GM18870 (cell line): ENCODE results near the gene MASP2.
"Not testable (repeated sequence)": the region's sequence is repeated elsewhere in the genome, so short reads cannot be mapped to it uniquely, and the experiment has no call there.

Experiments used
- ATAC-seq: cut with Tn5 transposase; IDR thresholded peaks from one replicate; pipeline ENCODE4 v1.9.1; 2021; ENCODE audit warnings: moderate library complexity; ENCODE audit not compliant: unreplicated experiment

Gene MASP2

DNA sequence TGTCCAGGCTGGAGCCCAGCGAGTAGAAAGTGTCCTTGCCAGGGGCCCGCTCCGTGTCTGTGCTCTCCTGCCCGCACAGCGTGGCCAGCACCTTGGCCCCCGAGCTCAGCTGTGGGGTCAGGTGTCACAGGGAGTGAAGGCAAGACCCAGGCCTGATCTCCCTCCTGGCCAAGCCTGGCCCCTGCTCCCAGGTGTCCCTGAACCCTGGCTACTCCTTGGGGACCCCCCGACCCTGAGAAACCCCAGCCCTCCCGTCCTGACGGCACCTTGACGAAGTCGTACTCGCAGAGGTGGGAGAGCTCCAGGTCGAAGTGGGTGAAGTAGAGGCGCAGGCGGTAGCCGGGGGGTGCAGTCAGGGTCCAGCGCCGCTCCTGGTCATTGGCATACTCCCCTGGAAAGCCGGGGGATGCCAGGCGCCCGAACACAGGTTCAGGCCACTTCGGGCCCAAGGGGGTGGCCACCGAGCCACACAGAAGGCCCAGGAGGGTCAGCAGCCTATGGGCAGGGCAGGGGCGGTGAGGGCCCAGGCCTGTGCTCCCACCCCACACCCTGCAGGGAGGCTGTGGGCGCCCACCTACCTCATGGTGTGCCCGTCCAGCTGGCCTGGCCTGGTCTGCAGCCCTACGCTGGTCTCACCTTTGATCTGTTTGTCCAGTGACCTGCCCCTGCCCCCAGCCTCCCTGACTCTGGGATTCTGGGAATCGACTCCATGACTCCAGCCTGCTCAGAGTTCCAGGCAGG, at the start of gene MASP2:
Gene MASP2 (minus strand): TSS at position 615 of the 741 bp plus-strand sequence. CDS start 32 bp downstream, at position 583.
- ATAC-seq = no peak

DNA sequence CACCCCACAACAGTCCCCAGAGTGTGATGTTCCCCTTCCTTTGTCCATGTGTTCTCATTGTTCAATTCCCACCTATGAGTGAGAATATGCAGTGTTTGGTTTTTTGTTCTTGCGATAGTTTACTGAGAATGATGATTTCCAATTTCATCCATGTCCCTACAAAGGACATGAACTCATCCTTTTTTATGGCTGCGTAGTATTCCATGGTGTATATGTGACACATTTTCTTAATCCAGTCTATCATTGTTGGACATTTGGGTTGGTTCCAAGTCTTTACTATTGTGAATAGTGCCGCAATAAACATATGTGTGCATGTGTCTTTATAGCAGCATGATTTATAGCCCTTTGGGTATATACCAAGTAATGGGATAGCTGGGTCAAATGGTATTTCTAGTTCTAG, 36.7 kb upstream of the MASP2 start:
- not testable (repeated sequence) for ATAC-seq

DNA sequence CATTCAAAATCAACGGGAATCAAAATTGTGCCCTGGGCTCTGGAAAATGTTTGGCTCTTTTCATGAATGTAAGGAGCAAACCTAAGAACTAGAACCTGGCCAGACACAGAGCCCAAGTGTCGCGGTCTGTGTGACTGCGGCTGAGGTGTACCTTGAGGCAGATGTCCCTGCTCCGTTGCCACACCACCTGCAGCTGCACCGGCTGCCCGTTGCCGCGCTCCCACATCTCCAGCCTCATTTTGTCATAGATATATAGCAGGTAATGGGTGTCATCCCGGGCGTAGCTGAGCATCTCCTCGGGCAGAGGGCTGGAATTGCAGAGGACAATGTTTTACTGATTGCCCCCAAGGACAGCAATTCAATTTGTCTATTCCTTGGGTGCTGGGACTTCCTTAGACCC, 33.9 kb upstream of the MASP2 start:
- ATAC-seq = no peak

DNA sequence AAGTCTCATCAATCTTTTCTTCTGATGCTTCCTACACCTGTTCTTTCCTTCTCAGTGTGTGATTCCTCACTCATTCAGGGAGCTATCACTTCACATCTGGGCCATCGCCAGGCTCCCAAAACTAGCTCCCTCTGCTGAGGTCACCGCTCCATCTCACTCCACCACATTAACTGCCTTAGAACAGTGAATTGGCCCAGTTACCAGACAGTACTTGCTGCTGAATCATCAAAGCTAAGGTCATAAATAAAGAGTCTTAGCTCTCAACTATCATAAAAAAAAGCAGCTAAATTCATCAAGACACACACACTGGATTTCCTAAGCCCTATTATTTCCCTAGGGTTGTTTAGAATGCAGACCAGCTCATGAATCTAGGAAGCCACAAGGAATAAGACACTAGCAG, 31.6 kb upstream of the MASP2 start:
- no peak for ATAC-seq

DNA sequence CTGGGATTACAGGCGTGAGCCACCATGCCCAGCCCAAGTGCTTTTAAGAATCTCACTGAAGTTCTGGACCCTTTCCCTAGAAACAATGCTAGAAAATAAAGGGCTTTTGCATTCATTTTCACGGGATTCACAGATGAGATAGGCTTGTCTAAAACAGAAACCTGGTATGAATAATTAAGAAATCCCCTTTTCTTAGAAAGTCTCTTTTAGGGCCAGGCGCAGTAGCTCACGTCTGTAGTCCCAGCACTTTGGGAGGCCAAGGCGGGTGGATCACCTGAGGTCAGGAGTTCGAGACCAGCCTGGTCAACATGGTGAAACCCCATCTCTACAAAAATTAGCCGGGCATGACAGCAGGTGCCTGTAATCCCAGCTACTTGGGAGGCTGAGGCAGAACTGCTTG, 26.4 kb upstream of the MASP2 start:
- not testable (repeated sequence) for ATAC-seq

DNA sequence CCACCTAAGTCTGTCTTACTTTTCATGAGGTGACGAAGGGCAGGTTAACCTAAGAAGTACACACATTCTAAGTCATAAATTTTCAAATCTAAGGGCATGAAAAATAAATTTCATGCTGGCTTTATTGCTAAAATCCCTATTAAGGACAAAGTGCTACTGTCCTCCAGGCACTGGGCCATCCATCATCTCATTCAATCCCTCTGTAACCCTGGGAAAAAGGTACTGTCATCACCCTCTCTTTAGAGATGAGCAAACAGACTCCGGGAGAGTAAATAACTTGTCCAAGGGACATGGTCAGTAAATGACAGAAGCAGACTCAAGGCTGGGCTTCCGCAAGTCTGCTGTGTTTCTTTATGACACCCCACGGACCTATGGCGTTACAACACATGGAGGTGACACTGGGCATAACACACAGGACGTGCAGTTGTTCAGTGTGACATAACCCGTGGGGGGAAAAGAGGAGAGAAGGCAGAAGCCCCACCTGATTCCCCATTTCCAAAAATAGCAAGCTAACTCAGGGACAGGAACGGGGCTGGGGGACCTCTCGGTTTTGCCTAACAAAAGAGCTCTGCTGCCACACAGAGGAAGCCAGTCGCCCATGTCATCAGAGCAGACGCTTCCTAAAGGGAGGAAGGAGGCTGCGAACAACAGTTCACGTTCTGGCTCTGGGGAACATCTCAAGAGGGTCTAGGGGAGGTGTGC, 25.3 kb upstream of the MASP2 start:
- ATAC-seq = no peak

DNA sequence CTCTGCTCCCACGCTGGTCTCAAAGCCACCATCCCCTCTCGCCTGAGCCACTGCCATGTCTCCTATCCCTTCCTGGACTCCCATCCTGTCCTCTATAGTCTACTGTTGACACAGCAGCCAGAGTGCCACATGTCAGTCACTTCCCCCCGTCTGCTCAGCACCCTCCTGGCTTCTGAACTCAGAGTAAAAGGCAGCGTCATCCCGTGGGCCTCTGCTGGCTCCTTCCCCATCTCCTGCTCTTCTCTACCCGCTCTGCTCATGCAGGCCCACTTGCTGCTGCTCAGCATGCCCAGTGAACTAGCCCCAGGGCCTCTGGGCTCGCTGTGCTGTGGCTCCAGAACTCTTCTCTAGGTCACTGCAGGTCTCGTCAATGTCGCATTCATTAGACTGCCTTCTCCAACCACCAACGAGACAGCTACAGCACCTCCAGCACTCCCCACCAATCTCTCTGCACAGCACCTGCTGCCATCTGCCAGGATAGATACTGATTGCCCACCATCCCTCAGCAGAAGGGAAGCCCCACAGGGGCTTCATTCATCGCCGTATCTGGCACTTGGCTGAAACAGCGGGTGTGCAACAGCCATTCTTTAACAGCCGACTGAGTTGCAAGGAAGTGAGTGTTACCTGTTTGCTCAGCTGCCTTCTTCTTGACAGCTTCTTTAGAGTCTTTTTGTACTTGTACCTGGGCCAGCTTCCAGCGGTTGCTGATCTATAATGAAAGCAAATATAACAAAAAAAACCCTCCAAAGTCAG, 24.6 kb upstream of the MASP2 start:
- ATAC-seq = no peak

DNA sequence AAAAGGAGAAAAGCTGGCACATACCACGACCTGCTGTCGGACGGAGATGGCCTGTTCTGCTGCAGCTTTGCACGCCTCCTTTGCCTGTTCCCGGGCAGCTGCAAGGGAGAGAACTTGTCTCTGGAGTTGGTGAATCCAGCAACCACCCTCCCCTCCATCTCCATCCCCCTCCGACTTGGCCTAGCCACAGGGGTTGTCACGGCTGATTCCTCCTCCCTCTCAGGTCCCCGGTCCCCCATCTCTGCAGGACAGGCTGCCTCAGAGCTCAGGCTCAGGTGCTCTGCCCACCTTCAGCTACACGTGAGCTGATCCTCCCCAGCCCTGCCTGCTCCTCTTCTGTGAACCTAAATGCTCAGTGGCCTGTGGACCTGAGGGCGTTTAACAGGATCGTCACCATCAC, 23.8 kb upstream of the MASP2 start:
- no peak for ATAC-seq

DNA sequence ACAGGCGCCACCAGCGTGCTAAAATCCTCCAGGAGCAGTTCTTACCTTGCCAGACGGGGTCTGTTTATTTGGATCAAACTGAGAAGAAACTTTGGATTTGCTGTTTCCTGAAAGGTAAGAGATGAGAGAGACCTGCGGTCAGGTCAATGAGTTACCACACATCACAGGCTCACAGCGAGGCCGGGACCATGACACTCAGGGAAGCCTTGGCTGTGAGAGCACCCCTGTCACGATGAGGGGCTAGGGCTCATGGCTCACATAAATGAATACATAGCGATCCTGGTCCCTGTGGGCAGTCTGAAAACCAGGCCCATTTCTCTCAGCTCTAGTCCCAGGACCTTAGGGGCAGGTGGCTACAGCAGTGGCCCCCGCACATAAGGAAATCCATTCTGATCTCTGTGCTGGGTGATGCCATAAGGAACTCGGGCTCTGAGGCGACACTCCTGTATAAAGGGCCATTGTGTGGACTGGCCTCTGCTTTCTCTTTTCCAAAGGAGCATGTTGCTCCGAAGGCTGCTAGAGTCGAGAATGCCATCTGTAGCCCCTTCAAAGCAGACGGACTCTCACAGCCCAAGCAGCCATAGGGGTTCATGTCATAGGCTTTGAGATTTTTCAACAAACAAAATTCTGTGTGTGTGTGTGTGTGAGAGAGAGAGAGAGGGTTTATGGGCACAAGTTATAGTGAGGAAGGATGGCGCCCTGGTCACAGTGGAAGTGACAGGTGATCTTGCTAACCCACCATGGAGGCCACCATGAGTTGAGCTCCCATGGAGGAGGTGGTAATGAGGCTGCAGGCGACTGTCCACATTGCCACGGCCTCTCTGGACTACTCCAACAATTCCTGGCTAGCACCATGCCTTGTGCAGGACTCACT, 21.8 kb upstream of the MASP2 start:
- no peak for ATAC-seq

DNA sequence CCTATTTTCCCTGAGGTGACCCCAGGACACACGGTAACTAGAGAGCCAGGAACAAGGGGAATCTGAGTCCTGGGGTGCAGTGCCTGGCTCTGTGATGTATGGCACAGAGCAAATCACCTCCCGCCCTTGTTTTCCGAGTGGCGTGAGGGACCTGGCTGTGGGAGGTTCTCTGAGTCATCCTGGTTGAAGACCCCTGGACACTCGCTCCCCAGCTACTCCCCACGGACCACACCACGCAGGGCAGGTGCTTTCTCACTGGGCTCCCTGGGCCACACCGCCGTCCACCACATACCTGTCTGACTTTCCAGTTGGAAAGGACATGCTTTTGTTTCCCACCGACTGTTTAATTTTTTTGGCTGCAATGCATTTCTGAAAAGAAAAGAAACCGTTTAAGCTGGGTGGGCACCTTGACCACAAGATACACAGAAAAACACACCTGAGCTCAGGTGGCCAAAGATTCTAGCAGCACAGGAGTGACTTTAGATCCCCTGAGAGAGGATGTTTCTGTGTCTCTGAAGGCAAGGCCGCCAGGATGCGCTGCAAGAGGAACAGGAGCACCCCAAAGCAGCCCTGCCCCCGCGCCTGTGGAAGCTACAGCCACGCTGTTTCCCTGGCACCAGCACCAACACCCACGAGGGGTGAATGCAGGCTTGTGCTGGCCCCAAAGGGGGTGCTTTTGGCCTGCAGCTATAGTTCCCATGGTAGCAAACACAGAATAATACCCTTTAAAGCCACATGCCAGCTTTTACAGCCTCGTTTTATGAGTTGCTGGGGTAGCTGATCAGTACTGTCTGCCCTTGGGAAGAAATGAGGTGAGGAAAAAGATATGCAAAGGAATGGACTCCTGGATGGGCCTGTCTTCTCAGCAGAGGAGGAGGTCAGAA, 20.9 kb upstream of the MASP2 start:
- no peak for ATAC-seq

DNA sequence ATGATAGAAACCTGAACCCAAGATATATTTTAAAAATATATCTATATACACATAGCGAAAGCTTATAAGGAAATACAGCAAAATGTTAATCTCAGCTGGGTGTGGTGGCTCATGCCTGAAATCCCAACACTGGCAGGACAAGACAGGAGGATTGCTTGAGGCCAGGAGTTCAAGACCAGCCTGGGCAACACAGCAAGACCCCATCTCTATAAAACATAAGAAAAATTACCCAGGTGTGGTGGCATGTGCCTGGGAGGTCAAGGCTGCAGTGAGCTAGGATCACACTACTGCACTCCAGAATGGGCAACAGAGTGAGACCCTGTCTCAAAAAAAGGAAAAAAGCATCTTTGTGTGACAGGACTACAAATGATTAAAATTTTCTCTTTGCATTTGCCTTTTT, 18.8 kb upstream of the MASP2 start:
- no peak for ATAC-seq

DNA sequence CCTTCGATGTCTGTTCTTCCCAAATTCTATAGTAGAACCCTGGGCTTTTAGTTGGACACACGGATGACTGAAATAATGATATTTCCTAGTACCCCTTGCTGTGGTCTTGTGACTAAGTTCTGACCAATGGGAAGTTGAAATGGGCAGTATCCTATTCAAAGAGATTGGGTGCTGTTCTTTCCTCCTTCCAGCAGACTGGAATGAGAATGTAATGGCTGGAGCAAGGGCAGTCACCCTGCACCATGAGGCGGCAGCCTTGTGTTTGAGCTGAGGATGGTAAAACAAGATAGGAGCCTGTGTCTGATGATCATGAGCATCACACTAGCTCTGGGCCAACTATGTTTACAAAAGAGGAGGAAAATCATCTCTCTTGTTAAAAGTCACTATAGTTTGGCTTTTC, 17.9 kb upstream of the MASP2 start:
- no peak for ATAC-seq

DNA sequence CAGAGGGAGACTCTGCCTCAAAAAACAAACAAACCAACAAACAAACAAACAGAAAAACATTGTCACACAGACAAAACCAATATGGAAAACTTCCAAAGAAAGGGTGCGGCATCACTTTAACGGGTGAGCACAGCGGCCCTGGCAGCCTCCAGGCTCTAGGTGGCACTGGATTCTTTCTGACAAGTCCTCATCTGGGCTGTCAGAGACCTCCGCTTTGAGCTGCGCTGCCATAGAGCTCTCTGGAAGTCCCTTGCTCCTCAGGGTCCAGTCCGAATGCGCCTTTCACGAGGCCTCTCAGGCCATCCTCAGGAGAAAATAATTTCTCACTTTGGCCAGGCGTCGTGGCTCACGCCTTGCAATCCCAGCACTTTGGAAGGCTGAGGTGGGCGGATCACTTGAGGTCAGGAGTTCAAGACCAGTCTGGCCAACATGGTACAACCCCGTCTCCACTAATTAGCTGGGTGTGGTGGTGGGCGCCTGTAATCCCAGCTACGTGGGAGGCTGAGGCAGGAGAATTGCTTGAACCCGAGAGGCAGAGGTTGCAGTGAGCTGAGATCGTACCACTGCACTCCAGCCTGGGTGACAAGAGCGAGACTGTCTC, 17.0 kb upstream of the MASP2 start:
- ATAC-seq = not testable (repeated sequence)

DNA sequence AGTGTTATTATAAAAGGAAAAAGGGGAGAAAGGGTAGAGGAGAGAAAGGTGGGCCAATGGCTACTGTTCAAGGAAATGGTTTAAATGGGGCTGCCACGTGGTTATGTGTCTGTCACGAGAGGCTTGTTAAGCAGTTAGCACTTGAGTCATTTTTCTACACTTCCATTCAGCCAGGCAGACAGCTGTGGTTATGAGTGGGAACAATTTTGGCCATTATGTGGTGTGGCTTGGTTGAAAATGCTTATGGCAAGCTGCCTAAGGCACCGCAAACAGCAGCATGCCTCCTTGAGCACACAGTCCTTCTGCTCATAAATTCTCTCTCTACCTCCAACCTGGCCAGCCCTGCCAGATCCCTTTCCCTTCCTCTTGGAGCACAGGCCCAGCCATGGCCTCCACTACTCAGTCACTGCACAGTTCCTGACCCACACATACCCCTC, 15.9 kb upstream of the MASP2 start:
- peak; percentile 62 for ATAC-seq

DNA sequence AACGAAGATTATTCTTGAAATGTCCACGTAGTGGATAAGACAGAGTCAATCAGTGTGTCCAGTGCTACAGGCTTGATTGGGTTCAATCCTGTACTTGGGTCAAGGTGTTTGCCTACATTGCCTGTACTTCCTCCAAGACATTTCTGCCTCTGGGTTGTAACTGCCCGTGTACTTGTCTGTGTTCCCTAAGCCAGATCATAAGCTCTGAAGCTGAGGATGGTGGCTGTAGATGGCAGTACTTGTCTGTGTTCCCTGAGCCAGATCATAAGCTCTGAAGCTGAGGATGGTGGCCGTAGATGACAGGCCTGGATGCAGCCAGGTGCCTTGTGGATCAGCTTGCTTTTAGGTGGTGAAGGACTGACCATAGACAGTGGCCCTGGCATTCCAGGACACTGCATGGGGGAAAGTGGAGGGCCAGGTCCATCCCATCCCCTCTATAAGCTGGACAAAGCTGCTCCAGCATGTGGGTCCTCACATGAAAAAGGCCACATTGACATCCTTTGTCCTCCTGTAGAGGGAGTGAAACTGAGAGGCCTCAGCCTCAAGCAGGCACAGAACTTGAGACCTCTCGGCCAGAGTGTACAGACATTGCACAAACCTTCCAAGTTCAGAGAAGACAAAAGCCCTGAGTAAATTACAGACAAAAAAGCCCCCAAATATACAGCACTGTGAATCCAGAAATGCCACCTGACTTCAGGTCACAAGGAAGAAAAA, 14.8 kb upstream of the MASP2 start:
- no peak for ATAC-seq

DNA sequence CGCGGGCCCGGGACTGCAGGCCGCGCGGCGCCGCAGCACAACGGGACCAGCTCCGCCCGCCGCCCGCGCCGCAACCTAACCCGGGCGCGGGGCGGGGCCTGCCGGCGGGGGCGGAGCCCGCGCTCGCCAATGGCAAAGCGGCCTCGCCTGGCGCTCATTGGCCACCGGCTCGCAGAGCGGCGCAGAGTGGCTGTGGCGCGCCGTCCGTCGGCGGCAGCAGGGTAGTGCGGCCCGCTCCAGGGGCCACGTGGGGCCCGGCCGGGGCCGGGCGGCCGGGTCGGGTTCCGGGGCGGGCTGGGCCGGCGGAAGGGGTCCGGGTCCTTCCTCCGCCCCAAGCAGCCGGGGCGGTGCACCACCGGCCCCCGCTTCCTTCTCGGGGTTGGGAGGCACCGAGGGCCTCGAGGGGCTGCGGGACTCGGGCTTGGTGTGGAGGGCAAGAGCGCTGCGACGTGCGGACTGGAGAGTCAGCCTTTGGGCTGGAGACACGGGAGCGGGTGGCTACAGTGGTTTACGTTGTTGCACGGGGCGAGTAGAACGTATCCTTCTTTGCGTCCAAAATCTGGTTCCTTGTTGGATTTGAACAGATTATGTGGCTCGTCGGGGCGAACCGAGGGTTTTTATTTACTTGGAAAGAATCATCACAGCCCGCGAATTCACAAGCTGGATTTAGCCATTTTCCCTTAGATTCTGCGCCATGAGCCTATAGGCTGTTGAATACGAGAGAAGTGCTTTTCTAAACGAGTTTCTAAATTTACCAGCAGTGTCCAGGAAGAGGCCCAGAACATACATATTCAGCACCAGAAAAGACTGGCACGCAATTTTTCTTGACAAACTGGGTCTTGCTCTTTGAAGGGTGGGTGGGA, 13.2 kb upstream of the MASP2 start, which contains the start of gene SRM:
Gene SRM (minus strand): TSS at position 51 of the 863 bp plus-strand sequence. CDS start 75 bp downstream, outside the sequence.
- ATAC-seq = no peak

DNA sequence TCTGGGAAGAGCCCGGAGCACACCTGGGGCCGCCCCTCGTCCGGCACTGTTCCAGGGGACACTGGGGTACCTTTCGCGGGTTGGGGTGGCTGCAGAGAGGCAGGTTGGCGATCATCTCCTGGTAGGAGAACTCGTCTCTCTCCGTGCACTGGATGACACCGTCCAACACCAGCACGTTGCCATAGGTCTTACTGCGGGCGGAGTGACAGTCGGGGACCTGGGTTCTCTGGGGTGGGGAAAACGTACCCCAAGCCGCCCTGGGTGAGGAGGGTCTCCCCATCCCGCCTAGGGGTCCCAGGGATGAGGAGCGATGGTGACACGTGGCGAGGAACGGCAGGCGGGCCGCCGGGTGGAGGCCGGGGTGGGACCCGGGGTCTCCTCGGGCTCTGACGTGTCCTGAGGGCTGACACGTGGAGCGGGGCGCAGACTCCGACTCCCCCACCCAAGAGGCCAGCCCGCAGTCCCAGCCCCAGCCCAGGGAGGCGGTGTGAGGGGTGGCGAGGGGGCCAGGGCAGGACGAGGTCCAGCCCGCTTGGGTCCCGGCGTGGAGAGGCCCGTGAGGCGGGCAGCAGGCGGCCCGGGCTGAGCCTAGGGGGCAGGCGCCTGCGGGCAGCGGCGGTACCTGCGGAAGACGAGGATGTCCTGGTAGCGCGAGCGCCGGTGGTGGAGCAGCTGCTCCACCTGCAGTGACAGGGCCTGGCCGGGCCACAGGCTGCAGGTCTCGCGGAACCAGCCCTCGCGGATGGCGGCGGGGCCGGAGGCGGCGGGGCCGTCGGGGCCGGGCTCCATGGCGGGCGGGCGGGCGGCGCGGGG, 12.3 kb upstream of the MASP2 start:
- no peak for ATAC-seq
